Pancreas (tissue), 10 donors: ENCODE measurements around the gene PARD3B. TPM values are rescaled to one million over a fixed set of nuclear protein-coding genes. Genes with fewer than 3 reads are reported as not detected.

Experiments used
- ATAC-seq, 4 donors: fragments of 200-7000 bp; cut with Tn5 transposase; one replicate each; pipeline versions ENCODE4 v1.8.0 to v1.9.1; 2020; ENCODE audit warnings: mild to moderate bottlenecking in 4 of 4, moderate library complexity in 4 of 4
- DNase-seq, 6 donors: peaks; one replicate each; pipeline ENCODE4 v3.0.0-alpha.2; 2020
- FAIRE-seq: peaks from 2 replicates; lab custom pipeline; 2012; peaks lifted over from hg19 to GRCh38; lab: Jason Lieb, UNC
- H3K27ac ChIP-seq, 4 donors: fragments of 200-600 bp; sonication (generic); 1 replicate in 3 of 4; 2 replicates in 1 of 4; pipeline versions ENCODE4 v1.5.0 to v1.8.0; 2020
- H3K27me3 ChIP-seq, 4 donors: fragments of 200-600 bp; one replicate each; pipeline ENCODE4 v1.8.0; 2021
- H3K36me3 ChIP-seq, 3 donors: fragments of 200-600 bp; sonication (generic) in 1 of 3; one replicate each; pipeline versions ENCODE4 v1.5.0 to v1.8.0; 2020 to 2021
- H3K4me1 ChIP-seq, 3 donors: fragments of 200-600 bp; one replicate each; pipeline ENCODE4 v1.8.0; 2021
- H3K4me3 ChIP-seq, 4 donors: fragments of 200-600 bp; sonication (generic) in 2 of 4; one replicate each; pipeline versions ENCODE4 v1.5.0 to v1.8.0; 2020 to 2021
- H3K9me3 ChIP-seq, 4 donors: fragments of 200-600 bp; one replicate each; pipeline ENCODE4 v1.8.0; 2021
- CTCF ChIP-seq, 4 donors: fragments of 200-600 bp; sonication (generic) in 3 of 4; IDR thresholded peaks; one replicate each; pipeline versions ENCODE4 v1.5.0 to v1.8.0; 2021; ENCODE audit warnings: antibody characterized with exemption in 4 of 4
- WGBS, 2 donors: extraction: QIAGEN DNeasy Blood & Tissue Kit; methylation state at CpG; one replicate each; pipeline ENCODE4 v1.1.7; 2013; 5-methylcytosine and 5-hydroxymethylcytosine counted together
- intact Hi-C, 3 donors: fragments of 100-400 bp; cut with DNase I; formaldehyde crosslinking; loops; one replicate each; pipeline versions ENCODE4 v1.11.1 to v1.14.2; 2022
- polyA plus RNA-seq, 2 donors: library from polyadenylated mRNA; stranded (reverse); fragments of 200-250 nt; gene quantifications; one replicate each; pipeline ENCODE4 v1.2.3, GENCODE V29; 2013
- total RNA-seq, 6 donors: library from RNA; stranded (reverse); fragmentation: NEBNext Ultra II Directional in 4 of 6; extraction: Animal tissue kit (Norgen Biotek cat#: 25700) in 4 of 6; gene quantifications; one replicate each; pipeline versions ENCODE4 v1.2.1 to v1.2.4, GENCODE V29; 2021 to 2023
- donor health status: healthy with polysubstance abuse.
- donor health status: DM: no; HTN: no; CAD: no; lungs with moderate emphysema.
- donor health status: DM: no; HTN: no; CAD: no.
- donor health status: control.
- donor health status: control.
- donor health status: Bipolar disorder and iron deficiency.
- donor health status: DM: yes; HTN: yes; CAD: no.
- donor health status: DM: no; HTN: no; CAD: no.
- donor health status: DM: no; HTN: no; CAD: no.
- donor health status: DM: yes; HTN: yes; CAD: no.

Gene PARD3B
- total and polyA plus RNA-seq, 8 donors: 2.8 to 21.5 (median 12.7) TPM

DNA sequence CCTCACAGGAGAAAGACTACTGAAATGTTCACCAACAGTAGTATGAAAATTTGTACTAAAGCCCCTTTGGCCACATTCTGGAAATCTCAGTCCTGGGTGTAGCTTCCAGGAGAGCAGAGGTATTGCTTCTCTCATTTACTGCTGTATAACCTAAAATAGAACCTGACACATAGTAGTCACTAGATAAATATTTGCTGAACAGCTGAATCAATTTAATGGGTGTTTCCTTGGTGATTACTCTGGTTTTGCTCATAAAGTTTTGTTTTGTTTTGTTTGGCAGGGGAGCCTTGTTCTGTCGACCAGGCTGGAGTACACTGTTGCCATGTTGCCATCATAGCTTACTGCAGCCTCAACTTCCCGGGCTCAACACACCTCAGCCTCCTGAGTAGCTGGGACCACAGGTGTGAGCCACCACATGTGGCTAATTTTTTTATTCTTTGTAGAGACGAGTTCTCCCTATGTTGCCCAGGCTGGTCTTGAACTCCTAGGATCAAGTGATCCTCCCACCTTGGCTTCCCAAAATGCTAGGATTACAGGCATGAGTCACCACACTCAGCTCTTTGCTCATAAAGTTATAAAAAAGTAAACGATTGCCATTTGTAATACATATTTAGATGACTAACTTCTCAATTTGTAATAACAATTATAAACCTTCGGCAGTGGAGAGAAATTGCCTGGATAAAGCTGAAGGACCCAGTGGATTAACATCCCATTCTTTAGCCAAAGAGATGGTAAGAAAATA is 11.5 kb upstream of the PARD3B start:
- ATAC-seq (peak; percentile 38 to 85 (median 78)), DNase-seq (no peak), FAIRE-seq (no peak)
- Histone ChIP-seq H3K4me1 (no peaks in the 10 kb centered on the region), H3K4me3 (no peak overlapping the region), H3K36me3 (no peaks in the 10 kb centered on the region), H3K27ac (no peak overlapping the region), H3K9me3 (no peaks in the 10 kb centered on the region), H3K27me3 (no peaks in the 10 kb centered on the region)
- TF ChIP-seq CTCF (IDR thresholded peaks at IDR 0.05): no peak
- intact Hi-C loops: no loop called here
- WGBS, 2 donors: 68 to 72% methylated on average over 5 of the region's 5 CpGs

DNA sequence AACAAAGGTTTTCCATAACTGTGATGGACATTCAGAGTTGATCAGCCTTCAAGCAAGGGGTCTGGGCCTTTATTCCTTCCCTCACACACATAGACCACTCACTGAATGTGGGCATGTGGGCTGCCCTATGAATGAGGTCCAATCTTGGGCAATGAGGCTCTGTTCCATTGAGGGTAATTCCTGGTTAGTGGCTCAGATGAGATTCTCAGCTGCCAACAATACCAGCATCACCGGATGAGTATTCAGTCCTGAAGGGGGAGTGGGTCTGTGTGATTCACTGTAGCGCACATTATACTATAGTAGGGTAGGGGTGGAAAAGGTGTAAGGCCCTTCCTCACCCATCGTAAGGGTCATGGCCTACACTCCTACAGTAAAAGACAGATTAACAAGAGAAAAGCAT is 9.9 kb upstream of the PARD3B start:
- intact Hi-C loops: no loop called here
- Histone ChIP-seq H3K27me3 (no peaks in the 10 kb centered on the region), H3K9me3 (no peaks in the 10 kb centered on the region), H3K4me1 (no peaks in the 10 kb centered on the region), H3K36me3 (no peaks in the 10 kb centered on the region), H3K27ac (no peak overlapping the region), H3K4me3 (no peak overlapping the region)
- WGBS, 2 donors: 91 to 97% methylated on average over 3 of the region's 3 CpGs
- FAIRE-seq (no peak), DNase-seq (no peak), ATAC-seq (no peak)
- no peak for TF ChIP-seq CTCF (IDR thresholded peaks at IDR 0.05)

- WGBS, 2 donors: 87 to 89% methylated on average over 1 of the region's 1 CpG
- Histone ChIP-seq H3K4me3 (no peak overlapping the region), H3K9me3 (no peaks in the 10 kb centered on the region), H3K27me3 (no peaks in the 10 kb centered on the region), H3K4me1 (no peaks in the 10 kb centered on the region), H3K27ac (no peak overlapping the region), H3K36me3 (no peaks in the 10 kb centered on the region)
- ATAC-seq (no peak), FAIRE-seq (no peak), DNase-seq (no peak)
- TF ChIP-seq CTCF (IDR thresholded peaks at IDR 0.05): no peak
- intact Hi-C loops: no loop called here
Measured at GRCh38 chr2:204535764-204536163, 9.5 kb upstream of the PARD3B start.

DNA sequence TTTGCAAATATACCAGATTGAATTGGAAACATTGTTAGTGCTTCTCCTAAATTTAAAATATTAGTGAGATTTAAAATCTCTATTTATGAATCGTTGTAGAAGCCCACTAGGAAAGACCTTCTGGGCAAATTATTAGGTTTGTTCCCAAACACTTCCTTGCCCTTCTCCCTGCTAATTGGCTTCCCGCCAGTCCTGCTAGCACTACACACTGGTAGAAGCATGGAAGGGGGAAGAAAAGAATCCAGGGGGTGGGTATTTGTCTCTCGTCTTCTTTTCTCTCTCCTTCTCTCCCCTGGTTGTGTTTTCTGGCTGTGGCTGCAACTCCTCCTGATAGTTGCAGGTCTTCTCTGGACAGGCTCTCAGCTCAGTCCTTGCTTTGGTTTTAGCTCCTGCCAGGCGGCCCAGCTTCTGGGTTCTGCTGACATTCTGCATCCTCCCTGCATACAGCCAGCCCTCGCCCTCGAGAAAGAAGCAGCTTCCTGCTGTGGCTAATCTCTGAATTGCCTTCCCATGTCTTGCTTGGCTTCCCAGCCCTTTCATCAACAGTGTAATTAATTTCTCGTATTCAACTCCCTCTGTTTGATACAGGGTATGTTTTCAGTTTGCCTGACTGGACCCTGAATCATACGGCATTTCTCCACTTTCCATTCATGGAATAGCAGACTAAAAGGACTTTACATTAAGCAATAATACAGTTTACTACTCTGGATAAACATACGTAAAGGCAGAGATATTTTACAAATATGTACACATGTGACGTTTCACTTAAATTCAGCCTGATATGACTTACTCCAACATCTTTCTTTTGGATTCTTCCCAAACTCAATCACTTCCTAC is 6.9 kb upstream of the PARD3B start:
- H3K36me3 ChIP-seq: no peaks in the 10 kb centered on the region
- intact Hi-C loops: no loop called here
- no peak for FAIRE-seq
- no peaks in the 10 kb centered on the region for H3K9me3 ChIP-seq
- no peaks in the 10 kb centered on the region for H3K4me1 ChIP-seq
- ATAC-seq: no peak
- no peak overlapping the region for H3K27ac ChIP-seq
- no peak for TF ChIP-seq CTCF (IDR thresholded peaks at IDR 0.05)
- DNase-seq: peak in 2 of 6 donors; percentile 22 to 31
- H3K4me3 ChIP-seq: no peak overlapping the region
- WGBS, 2 donors: 66 to 70% methylated on average over 10 of the region's 10 CpGs
- H3K27me3 ChIP-seq: no peaks in the 10 kb centered on the region

GRCh38 chr2:204539019-204539385 is 6.3 kb upstream of the PARD3B start:
- Histone ChIP-seq H3K9me3 (no peaks in the 10 kb centered on the region), H3K4me1 (no peaks in the 10 kb centered on the region), H3K4me3 (no peak overlapping the region), H3K36me3 (no peaks in the 10 kb centered on the region), H3K27ac (no peak overlapping the region), H3K27me3 (no peaks in the 10 kb centered on the region)
- intact Hi-C loops: no loop called here
- no peak for TF ChIP-seq CTCF (IDR thresholded peaks at IDR 0.05)
- ATAC-seq: no peak
- no peak for FAIRE-seq
- WGBS, 2 donors: 83 to 97% methylated on average over 1 of the region's 1 CpG
- DNase-seq: no peak
